Thyroid gland (tissue), 4 donors: Measurements from ENCODE around the gene RIMS3.

ENCODE experiments used
- POLR2A ChIP-seq, 2 donors: fragments of 450-650 bp; IDR thresholded peaks; one replicate each; pipeline ENCODE4 v1.6.1; 2017; ENCODE audit warnings: antibody characterized with exemption in 2 of 2, mild to moderate bottlenecking in 2 of 2, moderate library complexity in 1 of 2
- TF ChIP-seq, protein P1 (sequence below), 6 experiments: fragments of 200-600 bp in 3 of 6; fragments of 450-650 bp in 3 of 6; sonication (generic) in 3 of 6; IDR thresholded peaks; one replicate each; pipeline ENCODE4 v1.5.1; 2016 to 2019; ENCODE audit warnings: antibody characterized with exemption in 6 of 6, mild to moderate bottlenecking in 2 of 6, inconsistent platforms in 1 of 6, moderate library complexity in 1 of 6

DNA sequence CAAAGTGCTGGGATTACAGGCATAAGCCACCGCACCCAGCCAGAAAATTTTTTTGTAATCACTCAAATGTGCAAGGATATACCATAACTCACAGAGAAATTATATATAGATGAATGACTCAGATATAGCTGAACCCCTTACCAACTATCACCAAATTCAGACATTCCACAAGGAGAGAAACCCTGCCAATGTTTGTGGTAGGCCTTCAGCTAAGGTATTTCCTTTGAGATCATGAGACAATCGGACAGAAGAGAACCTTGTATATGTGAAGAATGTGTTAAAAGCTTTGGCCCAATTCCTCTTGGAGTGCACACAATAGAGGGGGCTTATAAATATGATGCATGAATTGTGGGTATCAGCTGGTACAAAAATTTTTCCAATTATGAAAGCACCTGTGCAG, 83.4 kb downstream of the RIMS3 start:
- TF ChIP-seq, protein P1, sequence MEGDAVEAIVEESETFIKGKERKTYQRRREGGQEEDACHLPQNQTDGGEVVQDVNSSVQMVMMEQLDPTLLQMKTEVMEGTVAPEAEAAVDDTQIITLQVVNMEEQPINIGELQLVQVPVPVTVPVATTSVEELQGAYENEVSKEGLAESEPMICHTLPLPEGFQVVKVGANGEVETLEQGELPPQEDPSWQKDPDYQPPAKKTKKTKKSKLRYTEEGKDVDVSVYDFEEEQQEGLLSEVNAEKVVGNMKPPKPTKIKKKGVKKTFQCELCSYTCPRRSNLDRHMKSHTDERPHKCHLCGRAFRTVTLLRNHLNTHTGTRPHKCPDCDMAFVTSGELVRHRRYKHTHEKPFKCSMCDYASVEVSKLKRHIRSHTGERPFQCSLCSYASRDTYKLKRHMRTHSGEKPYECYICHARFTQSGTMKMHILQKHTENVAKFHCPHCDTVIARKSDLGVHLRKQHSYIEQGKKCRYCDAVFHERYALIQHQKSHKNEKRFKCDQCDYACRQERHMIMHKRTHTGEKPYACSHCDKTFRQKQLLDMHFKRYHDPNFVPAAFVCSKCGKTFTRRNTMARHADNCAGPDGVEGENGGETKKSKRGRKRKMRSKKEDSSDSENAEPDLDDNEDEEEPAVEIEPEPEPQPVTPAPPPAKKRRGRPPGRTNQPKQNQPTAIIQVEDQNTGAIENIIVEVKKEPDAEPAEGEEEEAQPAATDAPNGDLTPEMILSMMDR (IDR thresholded peaks at IDR 0.05), result no peak
- no peak for TF ChIP-seq POLR2A (IDR thresholded peaks at IDR 0.05)
